GM18505 (cell line): ENCODE results near the gene ADAMTS18.
"Not testable (repeated sequence)": the region's sequence is repeated elsewhere in the genome, so short reads cannot be mapped to it uniquely, and the experiment has no call there.

Source experiments
- ATAC-seq: cut with Tn5 transposase; IDR thresholded peaks from one replicate; pipeline ENCODE4 v1.9.1; 2021; ENCODE audit not compliant: unreplicated experiment
- POLR2A ChIP-seq: IDR thresholded peaks from 4 replicates; pipeline ENCODE4 v1.6.1; 2011; ENCODE audit warnings: borderline replicate concordance; ENCODE audit not compliant: insufficient read depth, insufficient read length; ENCODE audit errors: extremely low read depth

The ADAMTS18 gene

GRCh38 chr16:77250400-77250799, 184.4 kb downstream of the ADAMTS18 start:
- ATAC-seq: no peak
- no peak for TF ChIP-seq POLR2A

- ATAC-seq: no peak
- no peak for TF ChIP-seq POLR2A
Measured at GRCh38 chr16:77246150-77246549, 188.7 kb downstream of the ADAMTS18 start.

- not testable (repeated sequence) for ATAC-seq
Measured at GRCh38 chr16:77242471-77242870, 192.4 kb downstream of the ADAMTS18 start.

- no peak for ATAC-seq
- no peak for TF ChIP-seq POLR2A
Measured at GRCh38 chr16:77238593-77238992, 196.2 kb downstream of the ADAMTS18 start.

GRCh38 chr16:77236063-77236511, 198.7 kb downstream of the ADAMTS18 start:
- peak; percentile 98 for ATAC-seq
- no peak for TF ChIP-seq POLR2A

- ATAC-seq: no peak
- TF ChIP-seq POLR2A: no peak
Measured at GRCh38 chr16:77234611-77235010, 200.2 kb downstream of the ADAMTS18 start.

GRCh38 chr16:77233799-77234519, 200.9 kb downstream of the ADAMTS18 start:
- no peak for TF ChIP-seq POLR2A
- no peak for ATAC-seq
